AG09309 (cell line): ENCODE measurements around the gene RMND1.
"Not testable (repeated sequence)": the region's sequence is repeated elsewhere in the genome, so short reads cannot be mapped to it uniquely, and the experiment has no call there.

Experiments used
- DNase-seq: peaks from one replicate; pipeline ENCODE4 v3.0.0-alpha.2; 2010; ENCODE audit warnings: low read depth
- H3K4me3 ChIP-seq: 2 replicates; pipeline ENCODE4 v1.5.1; 2011; ENCODE audit warnings: mild to moderate bottlenecking, low read depth, low read length, moderate library complexity; ENCODE audit not compliant: control insufficient read depth
- CTCF ChIP-seq: IDR thresholded peaks from 2 replicates; pipeline ENCODE4 v1.5.1; 2011; ENCODE audit warnings: mild to moderate bottlenecking, low read depth, low read length, inconsistent platforms; ENCODE audit not compliant: insufficient read depth, control insufficient read depth; ENCODE audit errors: missing control alignments

Gene RMND1

GRCh38 chr6:151370509-151371078 is 81.3 kb downstream of the RMND1 start:
- no peak for TF ChIP-seq CTCF
- DNase-seq = no peak
- no peak overlapping the region for H3K4me3 ChIP-seq

GRCh38 chr6:151365233-151365632 is 86.7 kb downstream of the RMND1 start:
- TF ChIP-seq CTCF = no peak
- no peak overlapping the region for H3K4me3 ChIP-seq
- DNase-seq = no peak

GRCh38 chr6:151359486-151359885 is 92.4 kb downstream of the RMND1 start:
- H3K4me3 ChIP-seq = no peak overlapping the region
- no peak for DNase-seq
- no peak for TF ChIP-seq CTCF

GRCh38 chr6:151358475-151358874 is 93.5 kb downstream of the RMND1 start:
- TF ChIP-seq CTCF = no peak
- no peak for DNase-seq
- H3K4me3 ChIP-seq = no peak overlapping the region

- no peak for DNase-seq
- H3K4me3 ChIP-seq = no peak overlapping the region
- no peak for TF ChIP-seq CTCF
Observed at GRCh38 chr6:151357758-151358436, 94.0 kb downstream of the RMND1 start.

- H3K4me3 ChIP-seq, DNase-seq: not testable (repeated sequence)
Observed at GRCh38 chr6:151356983-151357382, 94.9 kb downstream of the RMND1 start.
